ENCODE results near the gene MEIS1. TPM values are rescaled to one million over a fixed set of nuclear protein-coding genes. Genes with fewer than 3 reads are reported as not detected.
"Not testable (repeated sequence)": the region's sequence is repeated elsewhere in the genome, so short reads cannot be mapped to it uniquely, and the experiment has no call there.

The MEIS1 gene
- total and polyA plus RNA-seq, 4 donors = 9.0 to 158 (median 41.0) TPM

- Histone ChIP-seq H3K36me3 (ENCODE audit: control insufficient read depth in 4 of 4, insufficient read depth in 4 of 4, low read length in 4 of 4) (peaks cover 5 to 69% (median 26%) of the 10 kb centered on the region in 4 donors), H3K4me3 (no peak overlapping the region), H3K9ac (ENCODE audit: insufficient read depth in 1 of 2, low read length in 2 of 2) (no peak overlapping the region), H3K27me3 (ENCODE audit: control insufficient read depth in 3 of 3, insufficient read depth in 3 of 3, low read length in 2 of 3) (no peaks in the 10 kb centered on the region), H3K9me3 (ENCODE audit: control insufficient read depth in 4 of 4, insufficient read depth in 3 of 4, low read length in 3 of 4) (no peaks in the 10 kb centered on the region), H3K4me1 (ENCODE audit: control insufficient read depth in 5 of 5, insufficient read depth in 5 of 5, low read length in 5 of 5) (peaks cover 4 to 56% (median 31%) of the 10 kb centered on the region in 5 donors), H3K27ac (ENCODE audit: low read depth in 1 of 2, low read length in 1 of 2) (peak overlapping the region in 1 of 2 donors; percentile 60)
- WGBS, 2 donors = 48% methylated on average over 2 of the region's 2 CpGs
- no peak for ATAC-seq (ENCODE audit: insufficient read depth, low FRiP score)
- DNase-seq = no peak
- TF ChIP-seq CTCF (IDR thresholded peaks at IDR 0.05; ENCODE audit: control extremely low read depth, extremely low read depth) = no peak
Measured at GRCh38 chr2:66478731-66479316, 43.9 kb downstream of the MEIS1 start.

GRCh38 chr2:66481100-66481549 is 46.2 kb downstream of the MEIS1 start:
- Histone ChIP-seq H3K27me3 (ENCODE audit: control insufficient read depth in 3 of 3, insufficient read depth in 3 of 3, low read length in 2 of 3) (no peaks in the 10 kb centered on the region), H3K36me3 (ENCODE audit: control insufficient read depth in 4 of 4, insufficient read depth in 4 of 4, low read length in 4 of 4) (peaks cover 2 to 62% (median 24%) of the 10 kb centered on the region in 4 donors), H3K9ac (ENCODE audit: insufficient read depth in 1 of 2, low read length in 2 of 2) (no peak overlapping the region), H3K27ac (ENCODE audit: low read depth in 1 of 2, low read length in 1 of 2) (peak overlapping the region; percentile 43 to 76), H3K4me1 (ENCODE audit: control insufficient read depth in 5 of 5, insufficient read depth in 5 of 5, low read length in 5 of 5) (peaks cover 4 to 49% (median 30%) of the 10 kb centered on the region in 5 donors), H3K4me3 (no peak overlapping the region), H3K9me3 (ENCODE audit: control insufficient read depth in 4 of 4, insufficient read depth in 3 of 4, low read length in 3 of 4) (peaks cover 0 to 3% (median 0%) of the 10 kb centered on the region in 4 donors)
- peak in 2 of 3 donors; percentile 66 to 67 for DNase-seq
- no peak for TF ChIP-seq CTCF (IDR thresholded peaks at IDR 0.05; ENCODE audit: control extremely low read depth, extremely low read depth)
- WGBS, 2 donors = 9 to 20% methylated on average over 2 of the region's 2 CpGs
- no peak for ATAC-seq (ENCODE audit: insufficient read depth, low FRiP score)

GRCh38 chr2:66485252-66485651 is 50.3 kb downstream of the MEIS1 start:
- DNase-seq; H3K27ac ChIP-seq (ENCODE audit: low read depth in 1 of 2, low read length in 1 of 2); ATAC-seq (ENCODE audit: insufficient read depth, low FRiP score); H3K9me3 ChIP-seq (ENCODE audit: control insufficient read depth in 4 of 4, insufficient read depth in 3 of 4, low read length in 3 of 4); H3K4me3 ChIP-seq; H3K27me3 ChIP-seq (ENCODE audit: control insufficient read depth in 3 of 3, insufficient read depth in 3 of 3, low read length in 2 of 3); H3K9ac ChIP-seq (ENCODE audit: insufficient read depth in 1 of 2, low read length in 2 of 2): not testable (repeated sequence)
- Histone ChIP-seq H3K36me3 (ENCODE audit: control insufficient read depth in 4 of 4, insufficient read depth in 4 of 4, low read length in 4 of 4) (peaks cover 2 to 49% (median 20%) of the 10 kb centered on the region in 4 donors), H3K4me1 (ENCODE audit: control insufficient read depth in 5 of 5, insufficient read depth in 5 of 5, low read length in 5 of 5) (peaks cover 2 to 23% (median 7%) of the 10 kb centered on the region in 5 donors)
- WGBS, 2 donors = 97 to 100% methylated on average over 2 of the region's 2 CpGs

GRCh38 chr2:66488946-66489345 is 54.0 kb downstream of the MEIS1 start:
- no peak for TF ChIP-seq CTCF (IDR thresholded peaks at IDR 0.05; ENCODE audit: control extremely low read depth, extremely low read depth)
- H3K27me3 ChIP-seq (ENCODE audit: control insufficient read depth in 3 of 3, insufficient read depth in 3 of 3, low read length in 2 of 3) = no peaks in the 10 kb centered on the region
- H3K9me3 ChIP-seq (ENCODE audit: control insufficient read depth in 4 of 4, insufficient read depth in 3 of 4, low read length in 3 of 4) = peaks cover 0 to 3% (median 0%) of the 10 kb centered on the region in 4 donors
- peaks cover 8 to 46% (median 25%) of the 10 kb centered on the region in 5 donors for H3K4me1 ChIP-seq (ENCODE audit: control insufficient read depth in 5 of 5, insufficient read depth in 5 of 5, low read length in 5 of 5)
- 43 to 65% methylated on average over 1 of the region's 1 CpG for WGBS, 2 donors
- H3K27ac ChIP-seq (ENCODE audit: low read depth in 1 of 2, low read length in 1 of 2) = no peak overlapping the region
- ATAC-seq (ENCODE audit: insufficient read depth, low FRiP score) (no peak), DNase-seq (no peak)
- peaks cover 3 to 42% (median 18%) of the 10 kb centered on the region in 4 donors for H3K36me3 ChIP-seq (ENCODE audit: control insufficient read depth in 4 of 4, insufficient read depth in 4 of 4, low read length in 4 of 4)
- no peak overlapping the region for H3K9ac ChIP-seq (ENCODE audit: insufficient read depth in 1 of 2, low read length in 2 of 2)
- no peak overlapping the region for H3K4me3 ChIP-seq
